GM12801 (cell line): ENCODE measurements around the gene MAP3K1.

Experiments used
- CTCF ChIP-seq: IDR thresholded peaks from one replicate; pipeline ENCODE4 v1.5.1; 2011; ENCODE audit warnings: control low read depth; ENCODE audit not compliant: insufficient read length; ENCODE audit errors: extremely low read depth

The MAP3K1 gene

GRCh38 chr5:56827924-56828323 lies 12.6 kb downstream of the MAP3K1 start:
- no peak for TF ChIP-seq CTCF

GRCh38 chr5:56829137-56829908 lies 14.0 kb downstream of the MAP3K1 start:
- no peak for TF ChIP-seq CTCF

GRCh38 chr5:56831773-56832172 lies 16.4 kb downstream of the MAP3K1 start:
- no peak for TF ChIP-seq CTCF

- no peak for TF ChIP-seq CTCF
Measured at GRCh38 chr5:56833325-56833724, 18.0 kb downstream of the MAP3K1 start.

GRCh38 chr5:56837381-56837780 lies 22.0 kb downstream of the MAP3K1 start:
- no peak for TF ChIP-seq CTCF

GRCh38 chr5:56837956-56838355 lies 22.6 kb downstream of the MAP3K1 start:
- no peak for TF ChIP-seq CTCF

GRCh38 chr5:56838409-56839039 lies 23.2 kb downstream of the MAP3K1 start:
- no peak for TF ChIP-seq CTCF
